Memory B cell (primary cell): ENCODE results near the gene C2CD4C.

Experiments
- ATAC-seq: fragments of 150-1000 bp; cut with Tn5 transposase; 2 replicates; pipeline ENCODE4 v1.10.0; 2021; ENCODE audit warnings: low read depth, mild to moderate bottlenecking, moderate library complexity
- DNase-seq, 2 donors: peaks; one replicate each; pipeline ENCODE4 v3.0.0; 2022; ENCODE audit warnings: low spot score in 2 of 2
- H3K27ac Mint-ChIP-seq: one replicate; pipeline ENCODE4 v1.8.0; 2022; ENCODE audit warnings: mild to moderate bottlenecking, moderate library complexity, mixed read lengths
- H3K27me3 Mint-ChIP-seq: one replicate; pipeline ENCODE4 v1.8.0; 2022; ENCODE audit warnings: mixed read lengths
- H3K36me3 Mint-ChIP-seq: one replicate; pipeline ENCODE4 v1.8.0; 2022; ENCODE audit warnings: mild to moderate bottlenecking, mixed read lengths
- H3K4me1 Mint-ChIP-seq: one replicate; pipeline ENCODE4 v1.8.0; 2022; ENCODE audit warnings: mixed read lengths
- H3K4me3 Mint-ChIP-seq: one replicate; pipeline ENCODE4 v1.8.0; 2022; ENCODE audit warnings: mild to moderate bottlenecking, moderate library complexity, mixed read lengths
- H3K9me3 Mint-ChIP-seq: one replicate; pipeline ENCODE4 v1.8.0; 2022; ENCODE audit warnings: mixed read lengths

Gene C2CD4C

GRCh38 chr19:444677-445210 is 35.8 kb upstream of the C2CD4C start:
- no peak overlapping the region for H3K4me3 Mint-ChIP-seq
- H3K4me1 Mint-ChIP-seq: peaks cover 4% of the 10 kb centered on the region
- H3K27ac Mint-ChIP-seq: no peak overlapping the region
- peaks cover 4% of the 10 kb centered on the region for H3K36me3 Mint-ChIP-seq
- peaks cover 14% of the 10 kb centered on the region for H3K27me3 Mint-ChIP-seq
- DNase-seq: no peak
- no peak for ATAC-seq
- peaks cover 6% of the 10 kb centered on the region for H3K9me3 Mint-ChIP-seq

GRCh38 chr19:443005-443404 is 34.1 kb upstream of the C2CD4C start:
- no peak for ATAC-seq
- peaks cover 14% of the 10 kb centered on the region for H3K27me3 Mint-ChIP-seq
- peaks cover 4% of the 10 kb centered on the region for H3K36me3 Mint-ChIP-seq
- peaks cover 4% of the 10 kb centered on the region for H3K4me1 Mint-ChIP-seq
- DNase-seq: no peak
- H3K9me3 Mint-ChIP-seq: peaks cover 6% of the 10 kb centered on the region
- H3K27ac Mint-ChIP-seq: no peak overlapping the region
- H3K4me3 Mint-ChIP-seq: no peak overlapping the region

- Mint-ChIP-seq H3K36me3 (peaks cover 4% of the 10 kb centered on the region), H3K27ac (no peak overlapping the region), H3K4me1 (peaks cover 4% of the 10 kb centered on the region), H3K4me3 (no peak overlapping the region), H3K9me3 (peaks cover 8% of the 10 kb centered on the region), H3K27me3 (peaks cover 17% of the 10 kb centered on the region)
- ATAC-seq (no peak), DNase-seq (no peak)
These were observed 33.1 kb upstream of the C2CD4C start for GRCh38 chr19:442085-442484.

- no peak for DNase-seq
- Mint-ChIP-seq H3K36me3 (peaks cover 4% of the 10 kb centered on the region), H3K4me3 (no peak overlapping the region)
These were observed 32.4 kb upstream of the C2CD4C start for GRCh38 chr19:441213-441836.

GRCh38 chr19:440391-441212 is 31.7 kb upstream of the C2CD4C start:
- no peak overlapping the region for H3K4me3 Mint-ChIP-seq

More at GRCh38 chr19:441213-441836, 32.4 kb upstream of the C2CD4C start:
- Mint-ChIP-seq H3K4me1 (peaks cover 4% of the 10 kb centered on the region), H3K9me3 (peaks cover 9% of the 10 kb centered on the region), H3K27me3 (peaks cover 20% of the 10 kb centered on the region), H3K27ac (no peak overlapping the region)
- no peak for ATAC-seq

GRCh38 chr19:439167-439900 is 30.4 kb upstream of the C2CD4C start:
- Mint-ChIP-seq H3K4me3 (no peak overlapping the region), H3K9me3 (peaks cover 9% of the 10 kb centered on the region), H3K27me3 (peaks cover 20% of the 10 kb centered on the region), H3K4me1 (peaks cover 4% of the 10 kb centered on the region), H3K36me3 (peaks cover 4% of the 10 kb centered on the region), H3K27ac (no peak overlapping the region)
- no peak for ATAC-seq
- DNase-seq: no peak

More at GRCh38 chr19:440391-441212, 31.7 kb upstream of the C2CD4C start:
- Mint-ChIP-seq H3K27me3 (peaks cover 20% of the 10 kb centered on the region), H3K36me3 (peaks cover 4% of the 10 kb centered on the region), H3K9me3 (peaks cover 9% of the 10 kb centered on the region), H3K4me1 (peaks cover 4% of the 10 kb centered on the region), H3K27ac (no peak overlapping the region)
- ATAC-seq (no peak), DNase-seq (no peak)

- H3K4me3 Mint-ChIP-seq: no peak overlapping the region
- peaks cover 9% of the 10 kb centered on the region for H3K9me3 Mint-ChIP-seq
- H3K27ac Mint-ChIP-seq: no peak overlapping the region
- DNase-seq: no peak
- peaks cover 4% of the 10 kb centered on the region for H3K36me3 Mint-ChIP-seq
- ATAC-seq: no peak
- peaks cover 4% of the 10 kb centered on the region for H3K4me1 Mint-ChIP-seq
- peaks cover 17% of the 10 kb centered on the region for H3K27me3 Mint-ChIP-seq
These were observed 29.5 kb upstream of the C2CD4C start for GRCh38 chr19:438416-438958.

GRCh38 chr19:437041-437440 is 28.1 kb upstream of the C2CD4C start:
- Mint-ChIP-seq H3K36me3 (peaks cover 2% of the 10 kb centered on the region), H3K27ac (no peak overlapping the region), H3K27me3 (peaks cover 9% of the 10 kb centered on the region), H3K4me1 (peaks cover 2% of the 10 kb centered on the region), H3K9me3 (peaks cover 6% of the 10 kb centered on the region), H3K4me3 (no peak overlapping the region)
- ATAC-seq: no peak
- no peak for DNase-seq

- Mint-ChIP-seq H3K4me3 (no peak overlapping the region), H3K27ac (no peak overlapping the region), H3K27me3 (peaks cover 6% of the 10 kb centered on the region), H3K36me3 (no peaks in the 10 kb centered on the region), H3K9me3 (peaks cover 3% of the 10 kb centered on the region), H3K4me1 (no peaks in the 10 kb centered on the region)
- no peak for ATAC-seq
- DNase-seq: no peak
These were observed 27.5 kb upstream of the C2CD4C start for GRCh38 chr19:436413-436950.

GRCh38 chr19:435707-436412 is 26.9 kb upstream of the C2CD4C start:
- Mint-ChIP-seq H3K9me3 (peaks cover 7% of the 10 kb centered on the region), H3K4me3 (no peak overlapping the region), H3K4me1 (no peaks in the 10 kb centered on the region), H3K27me3 (peaks cover 6% of the 10 kb centered on the region), H3K27ac (no peak overlapping the region), H3K36me3 (no peaks in the 10 kb centered on the region)
- ATAC-seq (no peak), DNase-seq (no peak)

GRCh38 chr19:435056-435706 is 26.2 kb upstream of the C2CD4C start:
- H3K27me3 Mint-ChIP-seq: peaks cover 6% of the 10 kb centered on the region

GRCh38 chr19:434152-434960 is 25.4 kb upstream of the C2CD4C start:
- H3K4me1 Mint-ChIP-seq: no peaks in the 10 kb centered on the region
- H3K9me3 Mint-ChIP-seq: peaks cover 8% of the 10 kb centered on the region
- no peaks in the 10 kb centered on the region for H3K36me3 Mint-ChIP-seq
- H3K27ac Mint-ChIP-seq: no peak overlapping the region
- DNase-seq: no peak
- peaks cover 6% of the 10 kb centered on the region for H3K27me3 Mint-ChIP-seq
- H3K4me3 Mint-ChIP-seq: no peak overlapping the region
- no peak for ATAC-seq

More at GRCh38 chr19:435056-435706, 26.2 kb upstream of the C2CD4C start:
- Mint-ChIP-seq H3K36me3 (no peaks in the 10 kb centered on the region), H3K4me1 (no peaks in the 10 kb centered on the region), H3K9me3 (peaks cover 8% of the 10 kb centered on the region), H3K4me3 (no peak overlapping the region), H3K27ac (no peak overlapping the region)
- no peak for ATAC-seq
- no peak for DNase-seq
